Thoracic aorta (tissue), 2 donors: ENCODE data around the gene OBSCN. TPM values are rescaled to one million over a fixed set of nuclear protein-coding genes. Genes with fewer than 3 reads are reported as not detected.

ENCODE experiments used
- ATAC-seq: fragments of 150-250 bp; one replicate; pipeline ENCODE4 v1.8.0; 2017; ENCODE audit warnings: low read depth; ENCODE audit not compliant: insufficient number of reproducible peaks, low FRiP score
- DNase-seq: peaks from one replicate; pipeline ENCODE4 v3.0.0-alpha.2; 2020; ENCODE audit warnings: low spot score
- H3K27ac ChIP-seq, 2 donors: fragments of 200-600 bp; sonication (generic); 1 replicate in 1 of 2; 2 replicates in 1 of 2; pipeline ENCODE4 v1.5.1; 2016; ENCODE audit warnings: mild to moderate bottlenecking in 2 of 2, moderate library complexity in 2 of 2
- H3K27me3 ChIP-seq: fragments of 200-600 bp; sonication (generic); replicated peaks from 2 replicates; pipeline ENCODE4 v1.6.0; 2016; ENCODE audit warnings: mild to moderate bottlenecking; ENCODE audit not compliant: insufficient read depth
- H3K36me3 ChIP-seq: fragments of 200-600 bp; sonication (generic); one replicate; pipeline ENCODE4 v1.5.1; 2016
- H3K4me1 ChIP-seq, 2 donors: fragments of 200-600 bp; sonication (generic); 1 replicate in 1 of 2; 2 replicates in 1 of 2; pipeline versions ENCODE4 v1.5.1 to v1.6.0; 2016; ENCODE audit warnings: low read depth in 2 of 2, mild to moderate bottlenecking in 1 of 2; ENCODE audit not compliant: control insufficient read depth in 1 of 2
- H3K4me3 ChIP-seq: fragments of 200-600 bp; sonication (generic); 2 replicates; pipeline ENCODE4 v1.5.1; 2016; ENCODE audit warnings: mild to moderate bottlenecking
- H3K9me3 ChIP-seq: fragments of 200-600 bp; sonication (generic); 2 replicates; pipeline ENCODE4 v1.5.1; 2016
- CTCF ChIP-seq: fragments of 200-600 bp; sonication (generic); IDR thresholded peaks from one replicate; pipeline ENCODE4 v1.5.1; 2019; ENCODE audit warnings: antibody characterized with exemption
- total RNA-seq, 2 donors: library from RNA; depleted of rRNA; stranded (reverse); fragments of >200 nt; gene quantifications; one replicate each; pipeline versions ENCODE4 v1.1.0 to v1.2.3, GENCODE V29; 2016

OBSCN gene
- total RNA-seq, 2 donors from 2014 or later = 22.3 to 40.2 TPM

- no peak for ATAC-seq
- H3K27me3 ChIP-seq = no peaks in the 10 kb centered on the region
- TF ChIP-seq CTCF = no peak
- H3K9me3 ChIP-seq = no peaks in the 10 kb centered on the region
- no peak overlapping the region for H3K27ac ChIP-seq
- peaks cover 10% of the 10 kb centered on the region for H3K36me3 ChIP-seq
- H3K4me3 ChIP-seq = no peak overlapping the region
- no peaks in the 10 kb centered on the region for H3K4me1 ChIP-seq
- no peak for DNase-seq
Observed at GRCh38 chr1:228177721-228178710, 29.8 kb upstream of the OBSCN start.

- no peak for TF ChIP-seq CTCF
- Histone ChIP-seq H3K4me1 (no peaks in the 10 kb centered on the region), H3K27ac (no peak overlapping the region), H3K9me3 (no peaks in the 10 kb centered on the region), H3K36me3 (peaks cover 10% of the 10 kb centered on the region), H3K27me3 (no peaks in the 10 kb centered on the region), H3K4me3 (no peak overlapping the region)
- ATAC-seq = no peak
- no peak for DNase-seq
Observed at GRCh38 chr1:228178737-228179684, 28.8 kb upstream of the OBSCN start.

GRCh38 chr1:228180271-228180958 is 27.4 kb upstream of the OBSCN start:
- DNase-seq = no peak
- Histone ChIP-seq H3K4me3 (no peak overlapping the region), H3K27ac (no peak overlapping the region), H3K36me3 (peaks cover 5% of the 10 kb centered on the region), H3K9me3 (no peaks in the 10 kb centered on the region), H3K4me1 (no peaks in the 10 kb centered on the region), H3K27me3 (no peaks in the 10 kb centered on the region)
- no peak for TF ChIP-seq CTCF
- ATAC-seq = no peak

GRCh38 chr1:228180959-228181644 is 26.7 kb upstream of the OBSCN start:
- H3K27ac ChIP-seq = no peak overlapping the region
- no peaks in the 10 kb centered on the region for H3K4me1 ChIP-seq
- H3K9me3 ChIP-seq = no peaks in the 10 kb centered on the region
- H3K27me3 ChIP-seq = no peaks in the 10 kb centered on the region
- DNase-seq (no peak), ATAC-seq (no peak)
- no peak for TF ChIP-seq CTCF
- no peak overlapping the region for H3K4me3 ChIP-seq
- no peaks in the 10 kb centered on the region for H3K36me3 ChIP-seq
